Neural progenitor cell (in vitro differentiated cells): ENCODE results near the gene ACTL7A. TPM values are rescaled to one million over a fixed set of nuclear protein-coding genes. Genes with fewer than 3 reads are reported as not detected.

Experiments used
- DNase-seq: peaks from one replicate; pipeline ENCODE4 v3.0.0-alpha.2; 2016; ENCODE audit warnings: low spot score
- H2AFZ ChIP-seq: fragments of 200-600 bp; sonication (generic); replicated peaks from 2 replicates; pipeline ENCODE4 v1.6.1; 2016; ENCODE audit warnings: antibody characterized with exemption
- H3F3A ChIP-seq: fragments of 200-600 bp; sonication (generic); 2 replicates; pipeline ENCODE4 v1.6.1; 2016; ENCODE audit warnings: antibody characterized with exemption, low read depth
- H3K27ac ChIP-seq: fragments of 200-600 bp; sonication (generic); 2 replicates; pipeline ENCODE4 v1.5.1; 2016; ENCODE audit warnings: mild to moderate bottlenecking
- H3K27me3 ChIP-seq: fragments of 200-600 bp; sonication (generic); 2 replicates; pipeline ENCODE4 v1.6.1; 2016; ENCODE audit warnings: mild to moderate bottlenecking, moderate library complexity
- H3K36me3 ChIP-seq: fragments of 200-600 bp; sonication (generic); 2 replicates; pipeline ENCODE4 v1.5.1; 2016
- H3K4me1 ChIP-seq: fragments of 200-600 bp; sonication (generic); 2 replicates; pipeline ENCODE4 v1.6.1; 2016; ENCODE audit warnings: mixed run types
- H3K4me2 ChIP-seq: fragments of 200-600 bp; sonication (generic); 2 replicates; pipeline ENCODE4 v1.6.1; 2016
- H3K4me3 ChIP-seq: fragments of 200-600 bp; sonication (generic); 2 replicates; pipeline ENCODE4 v1.5.1; 2016
- H3K79me2 ChIP-seq: fragments of 200-600 bp; sonication (generic); 2 replicates; pipeline ENCODE4 v1.6.1; 2016; ENCODE audit warnings: low read depth
- H3K9ac ChIP-seq: fragments of 200-600 bp; sonication (generic); 2 replicates; pipeline ENCODE4 v1.6.1; 2016
- H3K9me3 ChIP-seq: fragments of 200-600 bp; sonication (generic); 2 replicates; pipeline ENCODE4 v1.5.1; 2016; ENCODE audit warnings: low read depth
- H4K20me1 ChIP-seq: fragments of 200-600 bp; sonication (generic); 2 replicates; pipeline ENCODE4 v1.6.1; 2016; ENCODE audit warnings: low read depth
- H3K27ac Mint-ChIP-seq: 3 replicates; pipeline ENCODE4 v1.8.0; 2021; ENCODE audit warnings: mixed read lengths
- H3K27me3 Mint-ChIP-seq: 2 replicates; pipeline ENCODE4 v1.8.0; 2022; ENCODE audit warnings: low read depth, mild to moderate bottlenecking, inconsistent platforms, moderate library complexity, mixed read lengths; ENCODE audit not compliant: insufficient read depth
- H3K36me3 Mint-ChIP-seq: 3 replicates; pipeline ENCODE4 v1.8.0; 2021; ENCODE audit warnings: mixed read lengths
- H3K4me1 Mint-ChIP-seq: 3 replicates; pipeline ENCODE4 v1.8.0; 2021; ENCODE audit warnings: mixed read lengths
- H3K4me3 Mint-ChIP-seq: 3 replicates; pipeline ENCODE4 v1.8.0; 2021; ENCODE audit warnings: mild to moderate bottlenecking, moderate library complexity, mixed read lengths
- H3K9me3 Mint-ChIP-seq: 3 replicates; pipeline ENCODE4 v1.8.0; 2020; ENCODE audit warnings: mixed read lengths
- EZH2 ChIP-seq: fragments of 200-600 bp; sonication (generic); IDR thresholded peaks from 2 replicates; pipeline ENCODE4 v1.6.1; 2017; ENCODE audit warnings: antibody characterized with exemption, mild to moderate bottlenecking, moderate library complexity
- EZH2phosphoT487 ChIP-seq: fragments of 200-600 bp; sonication (generic); IDR thresholded peaks from 2 replicates; pipeline ENCODE4 v1.6.1; 2017; ENCODE audit warnings: antibody characterized with exemption
- total RNA-seq: library from RNA; depleted of rRNA; stranded (reverse); fragments of >200 nt; gene quantifications from 2 replicates; pipeline ENCODE4 v1.2.3, GENCODE V29; 2015; ENCODE audit warnings: low replicate concordance
- TF ChIP-seq, protein P1 (sequence below): fragments of 200-600 bp; sonication (generic); IDR thresholded peaks from 2 replicates; pipeline ENCODE4 v1.5.1; 2017; ENCODE audit warnings: antibody characterized with exemption, mild to moderate bottlenecking

Gene ACTL7A
- total RNA-seq, 1 donor from 2014 or later: not detected

DNA sequence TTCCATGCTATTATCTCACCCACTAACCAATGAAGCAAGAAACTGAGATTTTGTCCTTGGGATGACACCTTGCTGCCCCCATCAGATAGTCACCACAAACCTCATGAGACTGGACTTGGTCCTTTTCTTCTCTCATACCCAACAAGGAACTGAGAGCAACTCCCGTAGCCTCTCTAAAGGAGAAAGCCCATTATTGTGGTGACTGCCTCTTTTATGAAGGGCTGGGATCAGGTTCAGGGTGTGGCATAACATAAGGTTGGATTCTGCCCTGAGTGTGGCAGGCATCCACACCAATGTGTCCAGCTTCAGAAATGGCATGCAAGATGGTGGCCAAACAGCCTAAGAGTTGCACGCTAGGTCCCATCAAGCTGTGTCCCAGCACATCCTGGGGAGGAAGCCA lies 1.3 kb upstream of the ACTL7A start:
- H3K4me3 Mint-ChIP-seq: no peak overlapping the region
- Histone ChIP-seq H3F3A (no peaks in the 10 kb centered on the region), H4K20me1 (no peaks in the 10 kb centered on the region), H2AFZ (no peak overlapping the region), H3K4me2 (no peak overlapping the region), H3K4me1 (no peaks in the 10 kb centered on the region), H3K27me3 (no peaks in the 10 kb centered on the region), H3K36me3 (no peaks in the 10 kb centered on the region), H3K27ac (no peak overlapping the region), H3K4me3 (no peak overlapping the region), H3K9ac (no peak overlapping the region), H3K79me2 (no peaks in the 10 kb centered on the region), H3K9me3 (no peaks in the 10 kb centered on the region)
- no peaks in the 10 kb centered on the region for H3K9me3 Mint-ChIP-seq
- no peaks in the 10 kb centered on the region for H3K36me3 Mint-ChIP-seq
- no peak overlapping the region for H3K27ac Mint-ChIP-seq
- no peak for DNase-seq
- H3K4me1 Mint-ChIP-seq: peaks cover 3% of the 10 kb centered on the region
- TF ChIP-seq, protein P1, sequence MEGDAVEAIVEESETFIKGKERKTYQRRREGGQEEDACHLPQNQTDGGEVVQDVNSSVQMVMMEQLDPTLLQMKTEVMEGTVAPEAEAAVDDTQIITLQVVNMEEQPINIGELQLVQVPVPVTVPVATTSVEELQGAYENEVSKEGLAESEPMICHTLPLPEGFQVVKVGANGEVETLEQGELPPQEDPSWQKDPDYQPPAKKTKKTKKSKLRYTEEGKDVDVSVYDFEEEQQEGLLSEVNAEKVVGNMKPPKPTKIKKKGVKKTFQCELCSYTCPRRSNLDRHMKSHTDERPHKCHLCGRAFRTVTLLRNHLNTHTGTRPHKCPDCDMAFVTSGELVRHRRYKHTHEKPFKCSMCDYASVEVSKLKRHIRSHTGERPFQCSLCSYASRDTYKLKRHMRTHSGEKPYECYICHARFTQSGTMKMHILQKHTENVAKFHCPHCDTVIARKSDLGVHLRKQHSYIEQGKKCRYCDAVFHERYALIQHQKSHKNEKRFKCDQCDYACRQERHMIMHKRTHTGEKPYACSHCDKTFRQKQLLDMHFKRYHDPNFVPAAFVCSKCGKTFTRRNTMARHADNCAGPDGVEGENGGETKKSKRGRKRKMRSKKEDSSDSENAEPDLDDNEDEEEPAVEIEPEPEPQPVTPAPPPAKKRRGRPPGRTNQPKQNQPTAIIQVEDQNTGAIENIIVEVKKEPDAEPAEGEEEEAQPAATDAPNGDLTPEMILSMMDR: no peak
- TF ChIP-seq EZH2 (no peak), EZH2phosphoT487 (no peak)
- H3K27me3 Mint-ChIP-seq: peaks cover 7% of the 10 kb centered on the region

DNA sequence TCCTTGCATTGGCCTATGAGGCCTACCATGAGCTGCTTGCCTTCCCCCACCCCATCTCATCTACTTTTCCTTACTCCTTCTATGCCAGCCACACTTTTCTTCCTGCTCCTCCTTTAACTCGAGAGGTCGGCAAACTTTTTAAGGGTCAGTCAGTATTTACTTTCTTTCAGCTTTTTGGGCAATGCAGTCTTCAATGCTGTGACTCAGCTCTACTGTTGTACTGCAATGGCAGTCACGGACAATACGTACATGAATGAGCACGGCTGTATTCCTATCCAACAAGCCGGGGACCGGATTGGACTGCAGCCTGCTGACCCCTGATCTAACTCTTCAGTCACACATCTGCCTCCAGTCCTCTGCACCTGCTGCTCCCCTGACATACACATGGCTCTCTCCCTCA lies 602 bp upstream of the ACTL7A start:
- Mint-ChIP-seq H3K9me3 (no peaks in the 10 kb centered on the region), H3K36me3 (no peaks in the 10 kb centered on the region), H3K27me3 (peaks cover 5% of the 10 kb centered on the region), H3K4me1 (peaks cover 3% of the 10 kb centered on the region), H3K27ac (peak overlapping the region; percentile 4), H3K4me3 (no peak overlapping the region)
- Histone ChIP-seq H3K27me3 (no peaks in the 10 kb centered on the region), H3K4me1 (no peaks in the 10 kb centered on the region), H3K9me3 (no peaks in the 10 kb centered on the region), H4K20me1 (no peaks in the 10 kb centered on the region), H2AFZ (no peak overlapping the region), H3K27ac (no peak overlapping the region), H3K9ac (no peak overlapping the region), H3K4me3 (no peak overlapping the region), H3K79me2 (no peaks in the 10 kb centered on the region), H3K4me2 (no peak overlapping the region), H3F3A (no peaks in the 10 kb centered on the region), H3K36me3 (no peaks in the 10 kb centered on the region)
- no peak for DNase-seq
- TF ChIP-seq, protein P1: no peak
- TF ChIP-seq EZH2 (no peak), EZH2phosphoT487 (no peak)

DNA sequence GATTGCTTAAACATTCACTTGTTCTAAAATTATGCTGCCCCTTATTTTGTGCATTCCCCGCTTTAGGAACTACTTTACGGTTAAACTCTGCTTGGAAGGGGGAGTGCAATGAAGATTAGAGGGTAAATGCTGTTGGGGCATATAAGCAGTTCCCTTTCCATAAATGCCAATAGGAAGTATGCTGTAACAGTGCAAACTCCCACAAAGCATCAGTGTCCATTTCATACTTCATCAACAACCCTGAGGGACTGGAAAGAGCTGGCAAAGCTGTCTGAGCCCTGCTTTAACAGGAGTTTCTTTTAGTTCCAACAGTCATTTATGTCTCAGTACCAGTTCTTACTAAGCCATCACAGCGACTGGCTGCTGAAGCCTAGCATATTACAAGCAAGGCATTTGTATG lies 1.8 kb downstream of the ACTL7A start:
- Histone ChIP-seq H3F3A (no peaks in the 10 kb centered on the region), H3K27me3 (no peaks in the 10 kb centered on the region), H3K4me2 (no peak overlapping the region), H3K36me3 (no peaks in the 10 kb centered on the region), H3K9ac (no peak overlapping the region), H3K4me1 (no peaks in the 10 kb centered on the region), H3K79me2 (no peaks in the 10 kb centered on the region), H4K20me1 (no peaks in the 10 kb centered on the region), H2AFZ (no peak overlapping the region), H3K27ac (no peak overlapping the region), H3K4me3 (no peak overlapping the region), H3K9me3 (no peaks in the 10 kb centered on the region)
- Mint-ChIP-seq H3K36me3 (peaks cover 9% of the 10 kb centered on the region), H3K27me3 (no peaks in the 10 kb centered on the region), H3K4me3 (no peak overlapping the region), H3K4me1 (peaks cover 3% of the 10 kb centered on the region), H3K9me3 (no peaks in the 10 kb centered on the region), H3K27ac (no peak overlapping the region)
- DNase-seq: no peak
- no peak for TF ChIP-seq EZH2phosphoT487

DNA sequence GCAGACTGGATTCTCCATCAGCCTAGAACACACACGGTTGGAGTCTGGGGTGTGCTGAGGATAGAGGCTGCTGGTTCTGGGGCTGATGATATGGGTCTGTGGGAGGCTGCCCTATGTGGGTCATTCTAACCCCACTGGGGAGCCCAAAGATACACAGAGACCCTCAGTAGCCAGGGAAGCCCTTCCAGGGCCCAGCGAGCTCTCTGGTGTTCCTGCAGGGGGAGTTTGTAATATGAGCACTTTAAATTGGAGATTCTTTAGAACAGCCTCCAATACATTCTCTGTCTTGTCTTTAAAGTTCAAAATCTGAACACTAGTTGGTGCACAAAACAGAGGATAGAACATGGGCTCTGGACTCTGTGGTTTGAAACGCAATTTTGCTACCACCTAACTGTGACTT lies 2.4 kb downstream of the ACTL7A start:
- Histone ChIP-seq H3K27ac (no peak overlapping the region), H3K9me3 (no peaks in the 10 kb centered on the region), H3K27me3 (no peaks in the 10 kb centered on the region), H3K79me2 (no peaks in the 10 kb centered on the region), H3K9ac (no peak overlapping the region), H3K4me1 (no peaks in the 10 kb centered on the region), H3K4me3 (no peak overlapping the region), H2AFZ (no peak overlapping the region), H4K20me1 (no peaks in the 10 kb centered on the region), H3F3A (no peaks in the 10 kb centered on the region), H3K36me3 (no peaks in the 10 kb centered on the region), H3K4me2 (no peak overlapping the region)
- Mint-ChIP-seq H3K27ac (no peak overlapping the region), H3K4me1 (peaks cover 3% of the 10 kb centered on the region), H3K27me3 (no peaks in the 10 kb centered on the region), H3K36me3 (peaks cover 12% of the 10 kb centered on the region), H3K9me3 (no peaks in the 10 kb centered on the region), H3K4me3 (no peak overlapping the region)
- DNase-seq: peak; percentile 8
- TF ChIP-seq, protein P1: peak; percentile 28
- no peak for TF ChIP-seq EZH2phosphoT487
